Measurements from ENCODE around the gene GPR137. TPM values are rescaled to one million over a fixed set of nuclear protein-coding genes. Genes with fewer than 3 reads are reported as not detected.

Gene GPR137
- total and polyA plus RNA-seq, 9 of the 15 experiments (the other 6 are each of a cell fraction or from before 2014, with no cell fraction given), result 0.32 to 26.7 (median 10.7) TPM

DNA sequence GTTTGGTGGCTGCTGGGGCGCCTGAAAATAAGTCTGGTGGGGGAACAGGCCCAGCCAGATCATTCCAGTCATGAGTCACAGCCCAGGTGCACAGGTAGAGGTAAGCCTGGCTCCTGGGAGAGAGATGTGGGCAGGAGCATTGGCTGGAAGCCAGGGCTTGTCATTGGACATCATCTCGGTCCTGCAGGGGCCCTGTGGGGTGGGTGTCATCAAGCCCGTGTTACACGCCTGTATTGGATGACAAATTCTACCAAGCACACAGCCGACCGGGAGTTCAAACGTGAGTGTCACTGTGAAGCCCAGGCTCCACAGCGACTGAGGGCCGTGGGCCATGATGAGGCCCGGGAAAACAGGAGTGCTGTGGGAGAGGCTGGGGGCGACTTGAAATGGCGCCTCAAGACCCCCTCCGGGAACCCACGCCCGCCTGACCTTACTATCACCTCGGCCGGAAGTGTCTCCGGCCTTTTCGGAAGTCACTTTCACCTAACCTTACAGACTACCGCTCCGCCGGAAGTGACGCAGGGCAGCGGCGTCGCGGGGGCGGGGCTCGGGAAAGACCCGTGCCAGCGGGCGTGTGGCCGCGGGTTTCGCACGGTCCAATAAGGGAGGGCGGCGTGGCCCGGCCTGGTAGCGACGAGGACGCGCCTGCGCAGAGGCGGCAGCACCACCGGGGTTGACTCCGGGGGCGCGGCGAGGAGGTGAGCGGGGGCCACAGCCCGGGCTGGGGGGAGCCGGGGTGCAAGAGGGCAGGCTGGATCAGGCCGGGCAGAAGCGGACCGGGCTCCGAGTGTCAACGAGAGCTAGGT lies 45.0 kb upstream of the GPR137 start, which contains the start of gene FKBP2 (continued):
- TF ChIP-seq ZNF431 (CRISPR knock-in tag; IDR thresholded peaks at IDR 0.05) (peak; percentile 13; the same call in 1 of the 2 replicates), ZNF436 (CRISPR knock-in tag; IDR thresholded peaks at IDR 0.05) (peak; percentile 63; the same call in 1 of the 2 replicates), PHTF2 (CRISPR knock-in tag; IDR thresholded peaks at IDR 0.05) (peak; percentile 75), TAF9B (IDR thresholded peaks at IDR 0.05; ENCODE audit: partially characterized antibody) (no peak), SMAD4 (CRISPR knock-in tag; conservative IDR thresholded peaks at IDR 0.05) (peak; percentile 66), PRDM10 (IDR thresholded peaks at IDR 0.05; ENCODE audit: partially characterized antibody) (no peak), KDM1A (IDR thresholded peaks at IDR 0.05) (no peak), ESRRB (CRISPR knock-in tag; IDR thresholded peaks at IDR 0.05; ENCODE audit: borderline replicate concordance) (no peak), TAF7 (tag; IDR thresholded peaks at IDR 0.05) (peak; percentile 85), SAFB2 (IDR thresholded peaks at IDR 0.05; ENCODE audit: borderline replicate concordance, low read depth, low read length, severe bottlenecking) (no peak), FOXP1 (CRISPR knock-in tag; IDR thresholded peaks at IDR 0.05) (no peak), ZBTB7A (IDR thresholded peaks at IDR 0.05; ENCODE audit: borderline replicate concordance, control insufficient read depth, low read depth, low read length) (peak; percentile 96), FOXK2 (conservative IDR thresholded peaks at IDR 0.05 in 1 of 2, IDR thresholded peaks at IDR 0.05 in 1 of 2; ENCODE audit: low read depth in 2 of 2) (0 out of 4 replicates have a peak, but pooled peaks of 1 of the 2 experiments have one; percentile 43), ELF1 (tag; IDR thresholded peaks at IDR 0.05) (peak; percentile 76), JUN (IDR thresholded peaks at IDR 0.05; ENCODE audit: borderline replicate concordance, low read depth, low read length) (peak; percentile 6; the same call in 1 of the 2 replicates), JUN (CRISPR knock-in tag; IDR thresholded peaks at IDR 0.05; ENCODE audit: borderline replicate concordance) (0 out of 2 replicates have a peak, but pooled peaks have one; percentile 47), MCM3 (IDR thresholded peaks at IDR 0.05) (no peak), ETS1 (conservative IDR thresholded peaks at IDR 0.05; ENCODE audit: control insufficient read depth, low read depth, low read length) (peak; percentile 39)
- TF ChIP-seq, protein P1, sequence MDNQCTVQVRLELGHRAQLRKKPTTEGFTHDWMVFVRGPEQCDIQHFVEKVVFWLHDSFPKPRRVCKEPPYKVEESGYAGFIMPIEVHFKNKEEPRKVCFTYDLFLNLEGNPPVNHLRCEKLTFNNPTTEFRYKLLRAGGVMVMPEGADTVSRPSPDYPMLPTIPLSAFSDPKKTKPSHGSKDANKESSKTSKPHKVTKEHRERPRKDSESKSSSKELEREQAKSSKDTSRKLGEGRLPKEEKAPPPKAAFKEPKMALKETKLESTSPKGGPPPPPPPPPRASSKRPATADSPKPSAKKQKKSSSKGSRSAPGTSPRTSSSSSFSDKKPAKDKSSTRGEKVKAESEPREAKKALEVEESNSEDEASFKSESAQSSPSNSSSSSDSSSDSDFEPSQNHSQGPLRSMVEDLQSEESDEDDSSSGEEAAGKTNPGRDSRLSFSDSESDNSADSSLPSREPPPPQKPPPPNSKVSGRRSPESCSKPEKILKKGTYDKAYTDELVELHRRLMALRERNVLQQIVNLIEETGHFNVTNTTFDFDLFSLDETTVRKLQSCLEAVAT (IDR thresholded peaks at IDR 0.05), result peak; percentile 27 to 45; a peak in 2 of 4 replicates
- TF ChIP-seq, protein P2, sequence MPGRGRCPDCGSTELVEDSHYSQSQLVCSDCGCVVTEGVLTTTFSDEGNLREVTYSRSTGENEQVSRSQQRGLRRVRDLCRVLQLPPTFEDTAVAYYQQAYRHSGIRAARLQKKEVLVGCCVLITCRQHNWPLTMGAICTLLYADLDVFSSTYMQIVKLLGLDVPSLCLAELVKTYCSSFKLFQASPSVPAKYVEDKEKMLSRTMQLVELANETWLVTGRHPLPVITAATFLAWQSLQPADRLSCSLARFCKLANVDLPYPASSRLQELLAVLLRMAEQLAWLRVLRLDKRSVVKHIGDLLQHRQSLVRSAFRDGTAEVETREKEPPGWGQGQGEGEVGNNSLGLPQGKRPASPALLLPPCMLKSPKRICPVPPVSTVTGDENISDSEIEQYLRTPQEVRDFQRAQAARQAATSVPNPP (IDR thresholded peaks at IDR 0.05; ENCODE audit: borderline replicate concordance, insufficient read depth, insufficient read length), result no peak
